A549 treated with AZD2906 at 1 μM for 4 hours (cell line): ENCODE data around the gene MXRA5. TPM values are rescaled to one million over a fixed set of nuclear protein-coding genes. Genes with fewer than 3 reads are reported as not detected.

Source experiments
- total RNA-seq: library from RNA; stranded (reverse); fragments of 200-300 nt; extraction: Qiagen RNA extraction; gene quantifications from 5 replicates; pipeline ENCODE4 v1.2.3, GENCODE V29; 2022

Gene MXRA5
- total RNA-seq: not detected in 5 replicates

GRCh38 chrX:3346501-3347259 is at the start of gene MXRA5:
TSS of gene MXRA5 (minus strand) at chrX:3346652. CDS start at chrX:3343833, 2,819 bp downstream.

